B cell (primary cell): ENCODE data around the gene MOCS2. TPM values are rescaled to one million over a fixed set of nuclear protein-coding genes. Genes with fewer than 3 reads are reported as not detected.

Experiments used
- ATAC-seq: fragments of 200-7000 bp; cut with Tn5 transposase; one replicate; pipeline ENCODE4 v1.10.0; 2021; ENCODE audit warnings: low read depth, mild to moderate bottlenecking, moderate number of reproducible peaks, moderate library complexity
- CTCF ChIA-PET: fragments of 350-600 bp; sonication (Branson Sonifier 250); formaldehyde crosslinking; loops from one replicate; lab custom pipeline; 2021; ENCODE audit warnings: antibody characterized with exemption, inconsistent platforms; lab: Charles Lee
- POLR2A ChIA-PET: fragments of 350-600 bp; sonication (Branson Sonifier 250); formaldehyde crosslinking; loops from one replicate; lab custom pipeline; 2021; ENCODE audit warnings: antibody characterized with exemption; lab: Charles Lee
- DNase-seq: peaks from one replicate; pipeline ENCODE4 v3.0.0; 2013
- H2AFZ ChIP-seq: 2 replicates; pipeline ENCODE4 v1.6.1; 2012; ENCODE audit warnings: mild to moderate bottlenecking, low read depth, low read length; ENCODE audit not compliant: insufficient read depth, poor library complexity, severe bottlenecking
- H3K27ac ChIP-seq, 2 donors: 1 replicate in 1 of 2; 2 replicates in 1 of 2; pipeline ENCODE4 v1.5.1; 2012 to 2013; ENCODE audit warnings: low read length in 2 of 2, mild to moderate bottlenecking in 2 of 2, moderate library complexity in 1 of 2
- H3K27me3 ChIP-seq, 4 experiments: fragments of 200-600 bp in 1 of 4; sonication (generic) in 1 of 4; replicated peaks in 1 of 4; 1 replicate in 2 of 4; 2 replicates in 2 of 4; pipeline versions ENCODE4 v1.6.1 to v1.7.0; 2013 to 2016; ENCODE audit warnings: low read length in 3 of 4, mild to moderate bottlenecking in 2 of 4, mixed read lengths in 1 of 4, moderate library complexity in 1 of 4; ENCODE audit not compliant: insufficient read depth in 4 of 4, control insufficient read depth in 3 of 4; ENCODE audit errors: control extremely low read depth in 1 of 4
- H3K36me3 ChIP-seq, 2 experiments: replicated peaks in 1 of 2; 1 replicate in 1 of 2; 2 replicates in 1 of 2; pipeline versions ENCODE4 v1.6.1 to v1.7.1; 2013; ENCODE audit warnings: low read length in 1 of 2; ENCODE audit not compliant: insufficient read depth in 2 of 2, control insufficient read depth in 1 of 2; ENCODE audit errors: control extremely low read depth in 1 of 2, extremely low read depth in 1 of 2
- H3K4me1 ChIP-seq, 2 donors: fragments of 200-600 bp in 1 of 2; sonication (generic) in 1 of 2; 1 replicate in 1 of 2; 2 replicates in 1 of 2; pipeline versions ENCODE4 v1.5.1 to v1.6.1; 2013 to 2017; ENCODE audit warnings: low read length in 2 of 2; ENCODE audit not compliant: control insufficient read depth in 2 of 2, insufficient read depth in 2 of 2
- H3K4me2 ChIP-seq: replicated peaks from 2 replicates; pipeline ENCODE3; 2012; ENCODE audit warnings: mild to moderate bottlenecking, low read depth, low read length; ENCODE audit not compliant: poor library complexity, severe bottlenecking
- H3K4me3 ChIP-seq, 5 experiments: fragments of 200-600 bp in 1 of 5; sonication (generic) in 1 of 5; 1 replicate in 3 of 5; 2 replicates in 2 of 5; pipeline versions ENCODE4 v1.5.1 to v1.7.0; 2011 to 2016; ENCODE audit warnings: low read length in 4 of 5, mild to moderate bottlenecking in 4 of 5, low read depth in 2 of 5, control low read depth in 1 of 5, moderate library complexity in 1 of 5; ENCODE audit not compliant: insufficient read depth in 1 of 5; ENCODE audit errors: control extremely low read depth in 1 of 5, extremely low read depth in 1 of 5
- H3K79me2 ChIP-seq: fragments of 200-600 bp; sonication (generic); one replicate; pipeline ENCODE4 v1.6.0; 2016; ENCODE audit warnings: low read length; ENCODE audit not compliant: control insufficient read depth, insufficient read depth
- H3K9ac ChIP-seq: fragments of 200-600 bp; sonication (generic); 2 replicates; pipeline ENCODE4 v1.6.1; 2017; ENCODE audit warnings: mild to moderate bottlenecking, low read length, moderate library complexity
- H3K9me3 ChIP-seq, 3 donors: one replicate each; pipeline versions ENCODE4 v1.6.1 to v1.7.1; 2013; ENCODE audit warnings: low read length in 2 of 3; ENCODE audit not compliant: control insufficient read depth in 2 of 3, insufficient read depth in 1 of 3; ENCODE audit errors: control extremely low read depth in 1 of 3
- H4K20me1 ChIP-seq: 2 replicates; pipeline ENCODE4 v1.6.0; 2012; ENCODE audit warnings: mild to moderate bottlenecking, low read length; ENCODE audit not compliant: insufficient read depth, control insufficient read depth, poor library complexity, severe bottlenecking
- H3K27ac Mint-ChIP-seq: one replicate; pipeline ENCODE4 v1.8.0; 2021; ENCODE audit warnings: mixed read lengths
- H3K27me3 Mint-ChIP-seq: one replicate; pipeline ENCODE4 v1.8.0; 2021; ENCODE audit warnings: mixed read lengths
- H3K4me1 Mint-ChIP-seq: one replicate; pipeline ENCODE4 v1.8.0; 2021; ENCODE audit warnings: mixed read lengths
- H3K4me3 Mint-ChIP-seq: one replicate; pipeline ENCODE4 v1.8.0; 2021; ENCODE audit warnings: mixed read lengths
- H3K9me3 Mint-ChIP-seq: one replicate; pipeline ENCODE4 v1.8.0; 2022; ENCODE audit warnings: mixed read lengths; ENCODE audit not compliant: insufficient read depth
- EZH2 ChIP-seq: IDR thresholded peaks from 2 replicates; pipeline ENCODE4 v1.6.1; 2012; ENCODE audit warnings: borderline replicate concordance, low read depth, mild to moderate bottlenecking, moderate library complexity, low read length; ENCODE audit not compliant: insufficient read depth, poor library complexity, severe bottlenecking
- WGBS: methylation state at CpG from one replicate; pipeline ENCODE4 v1.1.5; 2013; ENCODE audit warnings: missing lambda C conversion rate; ENCODE audit not compliant: insufficient coverage; 5-methylcytosine and 5-hydroxymethylcytosine counted together
- intact Hi-C: fragments of 100-400 bp; cut with micrococcal nuclease; formaldehyde crosslinking; loops from one replicate; pipeline ENCODE4 v1.10.0; 2022
- polyA plus RNA-seq: library from polyadenylated mRNA; depleted of rRNA; stranded (reverse); fragments of >200 nt; gene quantifications from 2 replicates; pipeline ENCODE4 v1.2.3, GENCODE V29; 2012
- total RNA-seq, 2 donors: library from RNA; stranded (reverse); fragments of 120-200 nt in 1 of 2; gene quantifications; 1 replicate in 1 of 2; 2 replicates in 1 of 2; pipeline versions ENCODE4 v1.2.3 to v1.2.4, GENCODE V29; 2013 to 2022
- TF ChIP-seq, protein P1 (sequence below): fragments of 200-600 bp; IDR thresholded peaks from one replicate; pipeline ENCODE4 v1.8.0; 2022; ENCODE audit warnings: antibody characterized with exemption, mild to moderate bottlenecking

The MOCS2 gene
- total and polyA plus RNA-seq, 2 donors (not counting 1 experiment from before 2014, with no cell fraction given), result 7.5 to 15.3 TPM

- ATAC-seq, result no peak
- Histone ChIP-seq H2AFZ (no peak overlapping the region), H3K9ac (no peak overlapping the region), H3K4me2 (no peak overlapping the region), H3K79me2 (no peaks in the 10 kb centered on the region), H3K4me1 (no peaks in the 10 kb centered on the region), H3K36me3 (no peaks in the 10 kb centered on the region), H3K27me3 (no peaks in the 10 kb centered on the region), H3K27ac (no peak overlapping the region), H3K9me3 (no peaks in the 10 kb centered on the region), H4K20me1 (no peaks in the 10 kb centered on the region), H3K4me3 (no peak overlapping the region)
- TF ChIP-seq, protein P1, sequence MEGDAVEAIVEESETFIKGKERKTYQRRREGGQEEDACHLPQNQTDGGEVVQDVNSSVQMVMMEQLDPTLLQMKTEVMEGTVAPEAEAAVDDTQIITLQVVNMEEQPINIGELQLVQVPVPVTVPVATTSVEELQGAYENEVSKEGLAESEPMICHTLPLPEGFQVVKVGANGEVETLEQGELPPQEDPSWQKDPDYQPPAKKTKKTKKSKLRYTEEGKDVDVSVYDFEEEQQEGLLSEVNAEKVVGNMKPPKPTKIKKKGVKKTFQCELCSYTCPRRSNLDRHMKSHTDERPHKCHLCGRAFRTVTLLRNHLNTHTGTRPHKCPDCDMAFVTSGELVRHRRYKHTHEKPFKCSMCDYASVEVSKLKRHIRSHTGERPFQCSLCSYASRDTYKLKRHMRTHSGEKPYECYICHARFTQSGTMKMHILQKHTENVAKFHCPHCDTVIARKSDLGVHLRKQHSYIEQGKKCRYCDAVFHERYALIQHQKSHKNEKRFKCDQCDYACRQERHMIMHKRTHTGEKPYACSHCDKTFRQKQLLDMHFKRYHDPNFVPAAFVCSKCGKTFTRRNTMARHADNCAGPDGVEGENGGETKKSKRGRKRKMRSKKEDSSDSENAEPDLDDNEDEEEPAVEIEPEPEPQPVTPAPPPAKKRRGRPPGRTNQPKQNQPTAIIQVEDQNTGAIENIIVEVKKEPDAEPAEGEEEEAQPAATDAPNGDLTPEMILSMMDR, result no peak
- no peak for TF ChIP-seq EZH2
- Mint-ChIP-seq H3K27ac (no peak overlapping the region), H3K9me3 (no peaks in the 10 kb centered on the region), H3K27me3 (peaks cover 16% of the 10 kb centered on the region), H3K4me3 (no peak overlapping the region), H3K4me1 (no peaks in the 10 kb centered on the region)
- intact Hi-C loops, result no loop called here
- CTCF ChIA-PET, result no interaction called here
- no peak for DNase-seq
- 71% methylated on average over 1 of the region's 2 CpGs for WGBS
- POLR2A ChIA-PET, result no interaction called here
Measured at GRCh38 chr5:53076014-53076583, 33.5 kb downstream of the MOCS2 start.

- no peak overlapping the region for H3K4me3 ChIP-seq
- intact Hi-C loops, result no loop called here
- no peaks in the 10 kb centered on the region for H3K4me1 ChIP-seq
- Mint-ChIP-seq H3K4me1 (no peaks in the 10 kb centered on the region), H3K4me3 (no peak overlapping the region), H3K27me3 (peaks cover 16% of the 10 kb centered on the region), H3K9me3 (no peaks in the 10 kb centered on the region), H3K27ac (no peak overlapping the region)
- CTCF ChIA-PET, result no interaction called here
- no peaks in the 10 kb centered on the region for H3K79me2 ChIP-seq
- no peaks in the 10 kb centered on the region for H4K20me1 ChIP-seq
- H3K36me3 ChIP-seq, result no peaks in the 10 kb centered on the region
- no peak overlapping the region for H3K27ac ChIP-seq
- no peak overlapping the region for H3K9ac ChIP-seq
- POLR2A ChIA-PET, result no interaction called here
- TF ChIP-seq EZH2, result no peak
- TF ChIP-seq, protein P1, result no peak
- WGBS, result 100% methylated on average over 1 of the region's 2 CpGs
- H2AFZ ChIP-seq, result no peak overlapping the region
- no peaks in the 10 kb centered on the region for H3K27me3 ChIP-seq
- no peak overlapping the region for H3K4me2 ChIP-seq
- no peaks in the 10 kb centered on the region for H3K9me3 ChIP-seq
- DNase-seq (no peak), ATAC-seq (no peak)
Measured at GRCh38 chr5:53073348-53073747, 36.2 kb downstream of the MOCS2 start.
